ENCODE data around the gene PPIP5K1. TPM values are rescaled to one million over a fixed set of nuclear protein-coding genes. Genes with fewer than 3 reads are reported as not detected.
A peak's percentile ranks its signal among the peaks of the same experiment; 100 is the strongest.

The PPIP5K1 gene
- total and polyA plus RNA-seq, 9 of the 15 experiments (the other 6 are each of a cell fraction or from before 2014, with no cell fraction given) = 2.5 to 74.6 (median 35.1) TPM

- no peak for TF ChIP-seq ETV5 (CRISPR knock-in tag; IDR thresholded peaks at IDR 0.05; ENCODE audit: low read depth)
- no peak for TF ChIP-seq GABPB1 (CRISPR knock-in tag; IDR thresholded peaks at IDR 0.05)
- TF ChIP-seq FOSL1 (tag; conservative IDR thresholded peaks at IDR 0.05) = no peak
- TF ChIP-seq KHSRP (IDR thresholded peaks at IDR 0.05) = no peak
- TF ChIP-seq SNAPC5 (CRISPR knock-in tag; IDR thresholded peaks at IDR 0.05) = no peak
- no peak for TF ChIP-seq STAG1 (CRISPR knock-in tag; IDR thresholded peaks at IDR 0.05; ENCODE audit: borderline replicate concordance)
- no peak for TF ChIP-seq JUNB (CRISPR knock-in tag; conservative IDR thresholded peaks at IDR 0.05)
- TF ChIP-seq THRA (IDR thresholded peaks at IDR 0.05) = no peak
- TF ChIP-seq RBFOX2 (IDR thresholded peaks at IDR 0.05; ENCODE audit: low read depth, low read length) = no peak
- no peak for TF ChIP-seq ZFP91 (CRISPR knock-in tag; IDR thresholded peaks at IDR 0.05)
- TF ChIP-seq HDGF (IDR thresholded peaks at IDR 0.05) = peak; percentile 64; the same call in 1 of the 2 replicates
- no peak for TF ChIP-seq CBFB (CRISPR knock-in tag; IDR thresholded peaks at IDR 0.05)
- no peak for TF ChIP-seq HMGXB4 (CRISPR knock-in tag; IDR thresholded peaks at IDR 0.05)
- TF ChIP-seq ZC3H8 (IDR thresholded peaks at IDR 0.05) = no peak
- TF ChIP-seq E2F4 (CRISPR knock-in tag; IDR thresholded peaks at IDR 0.05; ENCODE audit: low read depth) = no peak
- no peak; the same call in 1 of the 2 replicates for TF ChIP-seq RAD51 (IDR thresholded peaks at IDR 0.05; ENCODE audit: borderline replicate concordance, low read depth)
- TF ChIP-seq TFAM (CRISPR knock-in tag; conservative IDR thresholded peaks at IDR 0.05) = no peak
- no peak for TF ChIP-seq FOS (IDR thresholded peaks at IDR 0.05; ENCODE audit: extremely low read depth, insufficient read length)
- no peak for TF ChIP-seq NCOA4 (IDR thresholded peaks at IDR 0.05; ENCODE audit: partially characterized antibody)
- TF ChIP-seq HSF4 (CRISPR knock-in tag; IDR thresholded peaks at IDR 0.05; ENCODE audit: borderline replicate concordance) = no peak
- TF ChIP-seq ZKSCAN1 (IDR thresholded peaks at IDR 0.05; ENCODE audit: low read depth, low read length) = no peak
- no peak for TF ChIP-seq FIP1L1 (IDR thresholded peaks at IDR 0.05; ENCODE audit: low read depth, low read length, poor library complexity, severe bottlenecking)
- no peak for TF ChIP-seq DDX20 (tag; IDR thresholded peaks at IDR 0.05; ENCODE audit: low read depth)
- no peak for TF ChIP-seq ZNF12 (CRISPR knock-in tag; IDR thresholded peaks at IDR 0.05)
Observed at GRCh38 chr15:43509660-43510199, 80.3 kb downstream of the PPIP5K1 start (continued).

All from K562 (cell line).